HUES48 (cell line): ENCODE measurements around the gene CFAP45.

Experiments
- H3K27ac ChIP-seq: one replicate; pipeline ENCODE4 v1.7.0; 2013; ENCODE audit warnings: low read depth, low read length, inconsistent platforms
- H3K27me3 ChIP-seq: 2 replicates; pipeline ENCODE4 v1.6.1; 2013; ENCODE audit warnings: mild to moderate bottlenecking, low read length; ENCODE audit not compliant: control insufficient read depth, insufficient read depth
- H3K36me3 ChIP-seq: 2 replicates; pipeline ENCODE4 v1.6.1; 2013; ENCODE audit warnings: low read length; ENCODE audit not compliant: control insufficient read depth, insufficient read depth
- H3K4me1 ChIP-seq: 2 replicates; pipeline ENCODE4 v1.6.1; 2013; ENCODE audit warnings: mild to moderate bottlenecking, low read length; ENCODE audit not compliant: control insufficient read depth, insufficient read depth
- H3K4me3 ChIP-seq: 2 replicates; pipeline ENCODE4 v1.5.1; 2013; ENCODE audit warnings: mild to moderate bottlenecking, low read depth, low read length
- H3K9ac ChIP-seq: 2 replicates; pipeline ENCODE4 v1.6.1; 2013; ENCODE audit warnings: mild to moderate bottlenecking, low read depth, low read length, moderate library complexity
- H3K9me3 ChIP-seq: 2 replicates; pipeline ENCODE4 v1.6.1; 2013; ENCODE audit warnings: low read length; ENCODE audit not compliant: control insufficient read depth, insufficient read depth

Gene CFAP45

DNA sequence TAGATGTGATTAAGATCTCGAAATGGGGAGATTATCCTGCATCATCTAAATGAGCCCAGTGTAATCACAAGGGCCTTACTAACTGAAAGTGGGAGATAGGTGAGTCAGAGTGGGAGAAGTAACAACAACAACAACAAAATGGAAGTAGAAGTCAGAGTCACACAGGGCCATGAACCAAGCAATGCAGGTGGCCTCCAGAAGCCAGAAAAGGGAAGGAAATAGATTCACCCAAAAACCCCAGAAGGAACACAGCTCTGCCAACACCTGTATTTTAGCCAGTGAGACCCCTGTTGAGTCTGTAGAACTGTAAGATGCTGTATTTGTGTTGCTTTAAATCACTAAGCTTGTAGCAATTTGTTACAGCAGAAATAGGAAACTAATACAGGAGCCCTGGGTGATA, 21.3 kb upstream of the CFAP45 start:
- Histone ChIP-seq H3K27ac (no peak overlapping the region), H3K4me3 (no peak overlapping the region), H3K9ac (no peak overlapping the region)

DNA sequence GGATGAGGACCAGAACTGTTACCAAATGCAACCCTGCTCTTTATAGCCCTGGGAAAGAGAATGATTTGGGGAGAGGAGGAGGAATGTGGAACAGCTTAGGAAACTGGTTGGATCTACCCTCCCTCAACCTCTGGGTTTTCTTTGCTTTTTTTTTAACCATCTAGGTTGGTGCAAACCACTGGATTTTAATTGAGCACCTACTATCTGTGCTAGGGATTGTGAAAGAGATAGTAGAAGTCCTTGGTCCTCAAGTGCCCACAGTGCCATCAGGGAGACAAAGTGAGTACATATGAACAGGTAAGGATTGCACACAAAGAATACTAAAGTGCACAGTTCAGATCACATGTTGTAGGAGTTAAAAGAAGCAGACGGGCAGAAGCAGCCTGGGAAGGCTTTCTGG, 20.7 kb upstream of the CFAP45 start:
- Histone ChIP-seq H3K4me1 (peaks cover 27% of the 10 kb centered on the region), H3K27me3 (peaks cover 18% of the 10 kb centered on the region), H3K27ac (no peak overlapping the region), H3K9ac (no peak overlapping the region), H3K36me3 (peaks cover 19% of the 10 kb centered on the region), H3K4me3 (no peak overlapping the region), H3K9me3 (no peaks in the 10 kb centered on the region)

More for the DNA sequence above, 21.3 kb upstream of the CFAP45 start:
- Histone ChIP-seq H3K9me3 (no peaks in the 10 kb centered on the region), H3K4me1 (peaks cover 27% of the 10 kb centered on the region), H3K27me3 (peaks cover 18% of the 10 kb centered on the region), H3K36me3 (peaks cover 20% of the 10 kb centered on the region)

DNA sequence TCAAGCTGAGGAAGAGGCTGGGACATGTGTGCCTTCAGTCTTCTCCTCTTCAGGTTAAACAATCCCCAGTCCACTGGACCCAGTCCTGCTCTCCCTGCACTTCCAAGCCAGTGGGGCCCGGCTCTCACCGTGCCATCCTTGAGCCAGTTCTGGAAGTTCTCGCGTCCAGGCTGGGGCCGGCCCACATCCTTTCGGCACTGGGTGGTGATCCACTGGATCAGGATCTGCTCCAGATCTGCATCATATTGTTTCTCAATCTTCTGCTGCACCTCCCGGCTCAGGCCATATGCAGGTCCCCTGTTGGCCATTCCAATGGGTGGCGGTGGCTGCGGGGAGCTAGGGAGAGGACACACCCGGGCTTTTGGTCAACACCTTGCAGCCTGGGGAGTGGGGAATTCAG, 20.2 kb upstream of the CFAP45 start:
- H3K4me1 ChIP-seq, result peaks cover 30% of the 10 kb centered on the region
- H3K27ac ChIP-seq, result no peak overlapping the region
- H3K27me3 ChIP-seq, result peaks cover 18% of the 10 kb centered on the region
- H3K36me3 ChIP-seq, result peaks cover 19% of the 10 kb centered on the region
- H3K4me3 ChIP-seq, result no peak overlapping the region
- no peak overlapping the region for H3K9ac ChIP-seq
- H3K9me3 ChIP-seq, result no peaks in the 10 kb centered on the region

DNA sequence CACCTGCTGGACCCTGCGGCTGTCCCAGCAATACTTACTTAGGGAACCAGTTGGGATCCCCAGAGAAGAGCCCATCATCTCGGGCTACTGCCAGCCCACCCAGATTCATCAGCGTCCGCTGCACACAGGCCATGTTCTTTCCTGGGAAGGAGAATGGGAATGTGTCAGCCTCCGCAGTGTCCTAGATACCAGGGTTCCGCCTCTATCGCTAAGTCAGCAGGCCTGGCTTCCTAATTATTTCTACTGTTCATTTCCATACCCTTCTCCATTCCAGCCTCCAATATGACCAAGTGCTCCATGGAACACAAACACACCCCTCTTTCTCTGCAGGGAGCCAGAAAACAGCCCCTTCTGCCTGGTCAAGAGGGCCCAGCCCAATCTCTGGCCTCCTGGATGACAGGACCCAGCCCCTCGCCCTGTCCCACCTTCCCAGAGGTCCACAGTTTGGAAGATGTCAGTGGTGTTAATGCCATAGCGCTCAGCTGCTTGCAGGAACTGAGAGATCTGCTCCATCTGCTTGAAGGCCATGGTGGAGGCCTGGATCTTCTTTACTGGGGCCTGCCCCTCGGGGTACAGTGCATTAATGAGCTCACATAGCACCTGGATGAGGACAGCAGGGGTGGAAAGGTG, 19.4 kb upstream of the CFAP45 start:
- Histone ChIP-seq H3K36me3 (peaks cover 19% of the 10 kb centered on the region), H3K9ac (no peak overlapping the region), H3K4me3 (no peak overlapping the region), H3K4me1 (peaks cover 34% of the 10 kb centered on the region), H3K27me3 (peaks cover 10% of the 10 kb centered on the region; the same call in 1 of the 2 replicates), H3K9me3 (no peaks in the 10 kb centered on the region), H3K27ac (no peak overlapping the region)

DNA sequence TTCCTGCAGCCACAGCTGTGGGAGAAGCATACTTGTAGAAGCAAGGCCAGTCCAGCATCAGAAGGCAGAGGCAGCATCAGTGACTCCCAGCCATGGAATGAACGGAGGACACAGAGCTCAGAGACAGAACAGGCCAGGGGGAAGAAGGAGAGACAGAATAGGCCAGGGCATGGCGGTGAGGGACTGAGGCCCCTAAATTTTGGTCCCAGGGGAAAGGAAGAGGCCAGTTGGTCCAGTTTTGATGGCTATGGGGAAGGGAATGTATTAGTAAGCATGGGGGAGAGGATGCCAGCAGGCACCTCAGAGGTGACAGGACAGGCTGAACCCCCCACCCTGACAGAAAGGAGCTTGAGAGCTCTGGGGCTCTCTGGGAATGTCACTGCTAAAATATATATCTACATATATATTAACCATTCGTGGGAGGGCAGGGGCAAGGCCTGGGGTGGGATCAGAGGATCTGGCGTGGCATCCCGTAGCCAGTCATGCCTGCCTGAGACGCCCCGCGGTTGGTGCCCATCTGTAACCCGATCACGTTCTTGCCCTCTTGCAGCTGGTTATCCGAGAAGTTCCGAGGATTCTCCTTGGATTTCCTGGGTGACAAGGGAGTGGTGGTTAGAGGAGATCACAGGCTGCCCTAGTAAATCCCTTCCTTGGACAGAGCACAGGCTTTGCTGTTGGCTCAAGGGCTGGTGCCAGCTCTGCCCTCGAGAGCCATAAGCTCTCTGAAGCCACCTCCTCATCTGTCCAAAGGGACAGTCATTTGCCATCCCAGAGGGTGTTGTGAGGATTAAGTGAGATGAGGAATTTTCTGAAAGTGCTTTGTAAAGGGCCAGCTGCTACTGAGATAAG, 18.6 kb upstream of the CFAP45 start:
- Histone ChIP-seq H3K4me3 (no peak overlapping the region), H3K4me1 (peaks cover 36% of the 10 kb centered on the region), H3K9ac (no peak overlapping the region), H3K36me3 (peaks cover 19% of the 10 kb centered on the region), H3K27me3 (peaks cover 3% of the 10 kb centered on the region; the same call in 1 of the 2 replicates), H3K27ac (no peak overlapping the region), H3K9me3 (no peaks in the 10 kb centered on the region)

DNA sequence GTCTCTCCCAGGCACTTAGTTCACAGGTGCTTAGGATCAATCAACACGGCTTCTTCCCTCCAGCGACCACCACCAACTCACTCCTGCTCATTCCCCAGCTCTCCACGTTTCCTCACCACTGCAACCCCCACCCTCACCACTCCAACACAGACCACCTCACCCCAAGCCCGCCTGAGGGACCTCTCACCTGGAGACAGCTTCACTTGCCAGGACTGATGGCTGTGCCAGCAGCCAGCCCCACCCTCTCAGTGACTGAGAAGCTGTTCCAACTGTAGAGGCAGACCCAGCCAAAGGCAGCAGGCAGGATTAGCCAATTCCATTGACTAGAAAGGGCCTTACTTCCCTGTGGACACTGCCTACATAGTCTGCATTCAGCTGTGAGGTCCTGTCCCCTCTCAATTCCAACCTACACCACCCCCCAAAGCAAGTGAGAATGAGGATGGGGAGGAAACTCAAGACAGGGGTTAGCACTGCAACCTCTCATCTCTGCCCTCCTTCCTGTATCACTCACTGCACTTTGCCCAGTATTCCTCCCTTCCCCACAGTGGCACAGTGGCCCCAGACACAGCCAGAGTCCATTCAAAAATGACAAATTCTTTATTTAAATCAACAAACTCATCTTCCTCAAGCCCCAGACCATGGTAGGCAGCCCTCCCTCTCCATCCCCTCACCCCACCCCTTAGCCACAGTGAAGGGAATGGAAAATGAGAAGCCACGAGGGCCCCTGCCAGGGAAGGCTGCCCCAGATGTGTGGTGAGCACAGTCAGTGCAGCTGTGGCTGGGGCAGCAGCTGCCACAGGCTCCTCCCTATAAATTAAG, 17.8 kb upstream of the CFAP45 start:
- Histone ChIP-seq H3K9me3 (no peaks in the 10 kb centered on the region), H3K4me1 (peaks cover 28% of the 10 kb centered on the region), H3K9ac (no peak overlapping the region), H3K4me3 (no peak overlapping the region), H3K27me3 (no peaks in the 10 kb centered on the region), H3K27ac (no peak overlapping the region), H3K36me3 (peaks cover 19% of the 10 kb centered on the region)

DNA sequence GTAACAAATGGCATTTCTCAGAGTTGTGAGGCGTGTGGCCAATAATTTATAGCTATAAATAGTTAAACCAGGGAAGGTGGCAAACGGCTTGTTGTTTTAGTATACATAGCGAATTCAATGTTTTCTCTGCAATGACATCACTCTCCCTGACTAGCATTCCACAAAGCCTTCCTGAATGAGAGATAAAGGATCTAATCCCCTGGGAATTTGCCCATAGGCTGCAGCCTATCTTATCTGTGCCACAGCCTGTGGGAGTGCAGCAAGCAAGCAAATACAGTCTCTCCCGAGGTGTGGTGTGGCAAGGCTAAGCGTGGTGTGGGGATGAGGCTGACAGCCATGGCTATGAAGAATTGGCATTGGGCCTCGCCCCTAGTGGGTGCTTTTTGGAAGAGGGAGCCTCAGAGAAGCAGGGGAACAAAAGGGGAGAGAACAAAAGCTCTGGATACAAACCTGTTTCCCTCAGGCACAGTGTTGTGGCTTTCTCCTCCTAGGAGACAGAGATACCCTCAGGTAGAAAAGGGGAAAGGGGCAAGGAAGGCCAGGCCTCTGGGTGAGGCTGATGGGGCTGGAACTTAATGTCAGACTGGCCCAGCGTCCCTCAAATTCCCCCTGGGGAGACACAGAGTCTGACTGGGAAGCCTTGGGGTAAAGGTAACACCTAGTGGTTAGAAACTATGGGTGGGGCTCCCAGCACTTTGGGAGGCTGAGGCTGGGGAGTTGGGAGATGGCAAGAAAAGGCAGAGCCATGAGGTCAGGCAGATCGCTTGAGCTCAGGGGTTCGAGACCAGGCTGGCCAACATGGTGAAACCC, 16.5 kb upstream of the CFAP45 start:
- Histone ChIP-seq H3K4me1 (peaks cover 26% of the 10 kb centered on the region), H3K27ac (peak overlapping the region; percentile 90), H3K36me3 (peaks cover 19% of the 10 kb centered on the region), H3K4me3 (no peak overlapping the region), H3K9me3 (no peaks in the 10 kb centered on the region), H3K27me3 (no peaks in the 10 kb centered on the region), H3K9ac (peak overlapping the region; percentile 59)

DNA sequence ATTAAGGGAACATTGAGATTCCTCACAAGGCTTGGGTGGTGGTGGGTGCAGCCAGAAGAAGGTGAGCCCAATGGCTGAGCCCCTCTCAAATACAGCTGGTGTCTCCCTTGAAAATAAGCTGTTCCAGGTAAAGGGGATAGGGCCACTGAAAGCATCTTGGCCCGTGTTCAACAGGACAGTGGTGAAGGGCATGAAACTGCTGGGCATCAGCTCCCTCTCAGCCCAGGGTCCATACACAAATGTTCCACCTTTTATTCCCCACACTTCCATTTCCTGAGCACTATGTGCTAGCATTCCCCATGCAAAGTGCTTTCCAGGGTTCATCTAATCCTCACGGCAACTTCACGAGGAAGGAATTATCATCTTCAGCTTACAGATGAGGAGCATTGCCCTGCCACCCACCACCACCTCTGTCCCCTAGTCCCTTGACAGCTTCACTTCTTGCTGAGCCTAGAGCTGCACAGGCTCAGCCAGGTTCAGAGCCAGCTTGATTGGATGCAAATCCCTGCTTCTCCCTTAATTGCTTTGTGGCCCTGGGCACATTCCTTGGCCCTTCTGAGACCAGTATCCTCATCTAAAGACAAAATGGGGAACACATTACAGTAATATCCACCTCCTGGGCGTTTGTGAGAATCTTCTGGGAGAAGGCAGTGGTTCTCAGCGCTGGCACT, 15.7 kb upstream of the CFAP45 start:
- peak overlapping the region; percentile 90 for H3K27ac ChIP-seq
- peaks cover 19% of the 10 kb centered on the region for H3K36me3 ChIP-seq
- no peaks in the 10 kb centered on the region for H3K27me3 ChIP-seq
- H3K9me3 ChIP-seq, result no peaks in the 10 kb centered on the region
- no peak overlapping the region for H3K9ac ChIP-seq
- H3K4me3 ChIP-seq, result no peak overlapping the region
- peaks cover 31% of the 10 kb centered on the region for H3K4me1 ChIP-seq

DNA sequence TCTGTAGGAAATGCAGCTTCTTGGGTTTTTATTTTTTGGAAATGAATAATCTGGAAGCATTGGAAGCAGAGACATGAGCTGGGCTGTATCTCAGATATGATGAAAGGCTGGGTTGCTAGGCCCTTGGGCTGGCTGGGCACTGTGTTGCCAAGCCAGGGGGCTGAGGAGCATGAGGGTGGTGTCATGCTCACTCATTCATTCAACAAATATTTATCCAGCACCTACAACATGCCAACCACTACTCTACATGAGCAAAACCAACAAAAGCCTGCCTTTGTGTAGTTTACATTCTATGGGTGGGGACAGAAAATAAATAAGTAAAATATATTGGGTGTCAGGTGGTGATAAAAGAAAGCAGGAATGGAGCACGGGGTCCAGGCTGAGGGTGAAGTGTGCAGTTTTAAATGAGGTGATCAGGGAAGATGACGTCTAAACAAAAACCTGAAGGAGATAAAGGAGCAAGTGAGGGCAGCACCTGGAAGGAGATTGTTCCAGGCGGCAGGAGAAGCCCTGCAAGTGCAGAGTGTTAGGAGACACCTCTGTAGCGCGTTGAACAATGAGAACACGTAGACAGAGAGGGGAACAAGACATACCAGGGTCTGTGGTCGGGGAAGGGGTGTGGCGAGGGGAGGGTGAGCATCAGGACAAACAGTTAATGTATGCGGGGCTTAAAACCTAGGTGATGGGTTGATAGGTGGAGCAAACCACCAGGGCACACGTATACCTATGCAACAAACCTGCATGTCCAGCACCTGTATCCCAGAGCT, 14.5 kb upstream of the CFAP45 start:
- Histone ChIP-seq H3K9me3 (no peaks in the 10 kb centered on the region), H3K4me1 (peaks cover 41% of the 10 kb centered on the region), H3K27ac (no peak overlapping the region), H3K36me3 (peaks cover 12% of the 10 kb centered on the region), H3K27me3 (no peaks in the 10 kb centered on the region), H3K4me3 (no peak overlapping the region), H3K9ac (no peak overlapping the region)
